KMS-11 (cell line): Measurements from ENCODE around the gene KRT14.

Experiments
- H2AFZ ChIP-seq: fragments of 200-600 bp; sonication (generic); 2 replicates; pipeline ENCODE4 v1.6.1; 2016; ENCODE audit warnings: antibody characterized with exemption, mixed run types, low read depth
- H3K27ac ChIP-seq: fragments of 200-600 bp; sonication (generic); 2 replicates; pipeline ENCODE4 v1.6.1; 2016; ENCODE audit warnings: mild to moderate bottlenecking, mixed run types
- H3K27me3 ChIP-seq: fragments of 200-600 bp; sonication (generic); 2 replicates; pipeline ENCODE4 v1.6.1; 2017; ENCODE audit warnings: mild to moderate bottlenecking, low read depth, mixed run types, moderate library complexity; ENCODE audit not compliant: insufficient read depth
- H3K36me3 ChIP-seq: fragments of 200-600 bp; sonication (generic); 2 replicates; pipeline ENCODE4 v1.6.1; 2017; ENCODE audit warnings: mild to moderate bottlenecking, mixed run types; ENCODE audit not compliant: insufficient read depth
- H3K4me1 ChIP-seq: fragments of 200-600 bp; sonication (generic); 2 replicates; pipeline ENCODE4 v1.6.1; 2016; ENCODE audit warnings: mild to moderate bottlenecking, low read depth, mixed run types; ENCODE audit not compliant: poor library complexity, severe bottlenecking
- H3K4me2 ChIP-seq: fragments of 200-600 bp; sonication (generic); 2 replicates; pipeline ENCODE4 v1.7.0; 2016; ENCODE audit warnings: mild to moderate bottlenecking, mixed run types
- H3K4me3 ChIP-seq: fragments of 200-600 bp; sonication (generic); IDR thresholded peaks from 2 replicates; pipeline ENCODE4 v1.6.1; 2017; ENCODE audit warnings: low read depth, low read length, mixed read lengths; ENCODE audit not compliant: insufficient read depth
- H3K79me2 ChIP-seq: fragments of 200-600 bp; sonication (generic); 2 replicates; pipeline ENCODE4 v1.6.1; 2016; ENCODE audit warnings: low read depth, mixed run types; ENCODE audit not compliant: insufficient read depth
- H3K9ac ChIP-seq: fragments of 200-600 bp; sonication (generic); 2 replicates; pipeline ENCODE4 v1.6.1; 2016; ENCODE audit warnings: mild to moderate bottlenecking, mixed run types
- H4K20me1 ChIP-seq: fragments of 200-600 bp; sonication (generic); 2 replicates; pipeline ENCODE4 v1.6.1; 2016; ENCODE audit warnings: mild to moderate bottlenecking, mixed run types; ENCODE audit not compliant: insufficient read depth
- TF ChIP-seq, protein P1 (sequence below): fragments of 200-600 bp; sonication (generic); conservative IDR thresholded peaks from 2 replicates; pipeline ENCODE4 v1.6.1; 2017; ENCODE audit warnings: low read depth, mild to moderate bottlenecking, antibody characterized with exemption, low read length, moderate library complexity, mixed read lengths

The KRT14 gene

DNA sequence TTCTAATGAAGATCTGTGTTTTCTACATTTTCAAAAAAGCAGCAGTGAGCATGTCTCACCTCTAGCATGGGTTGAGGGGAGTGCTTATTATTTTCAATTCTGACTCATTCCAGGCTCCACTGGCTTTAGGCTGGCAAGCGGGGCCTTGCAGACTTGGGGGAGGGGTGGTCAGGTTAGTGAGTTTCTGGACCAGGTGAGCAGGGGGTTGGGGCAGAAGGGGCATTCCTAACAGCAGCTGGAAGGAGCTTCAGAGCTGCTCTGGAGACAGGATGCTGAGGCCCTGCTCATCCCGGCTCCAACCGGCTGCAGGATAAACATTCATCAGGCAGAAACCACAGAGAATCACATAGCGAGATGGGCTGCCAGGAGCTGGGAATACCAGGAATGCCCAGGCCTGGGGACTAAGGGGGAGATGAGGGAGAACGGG, 48.1 kb downstream of the KRT14 start:
- no peaks in the 10 kb centered on the region for H3K4me1 ChIP-seq

DNA sequence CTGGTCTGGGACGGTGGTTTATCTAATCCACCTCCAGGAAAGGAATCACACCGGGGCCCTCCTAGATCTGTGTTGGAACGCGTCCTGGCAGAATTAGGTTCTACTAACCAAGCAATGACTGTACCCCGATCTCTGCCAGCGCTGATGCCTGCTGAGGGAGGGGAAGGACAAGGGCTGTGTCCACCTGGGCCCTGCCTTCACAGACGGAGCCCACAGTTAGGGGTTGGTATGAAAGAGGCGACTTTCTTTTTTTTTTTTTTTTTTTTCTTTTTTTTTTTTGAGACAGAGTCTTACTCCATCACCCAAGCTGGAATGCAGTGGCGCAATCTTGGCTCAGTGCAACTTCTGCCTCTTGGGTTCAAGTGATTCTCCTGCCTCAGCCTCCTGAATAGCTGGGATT, 48.7 kb downstream of the KRT14 start:
- H4K20me1 ChIP-seq = no peaks in the 10 kb centered on the region
- H2AFZ ChIP-seq = no peak overlapping the region
- no peaks in the 10 kb centered on the region for H3K79me2 ChIP-seq
- H3K27me3 ChIP-seq = no peaks in the 10 kb centered on the region; the same call in 1 of the 2 replicates
- no peak overlapping the region for H3K27ac ChIP-seq
- no peak overlapping the region for H3K4me2 ChIP-seq
- no peak overlapping the region for H3K4me3 ChIP-seq
- TF ChIP-seq, protein P1, sequence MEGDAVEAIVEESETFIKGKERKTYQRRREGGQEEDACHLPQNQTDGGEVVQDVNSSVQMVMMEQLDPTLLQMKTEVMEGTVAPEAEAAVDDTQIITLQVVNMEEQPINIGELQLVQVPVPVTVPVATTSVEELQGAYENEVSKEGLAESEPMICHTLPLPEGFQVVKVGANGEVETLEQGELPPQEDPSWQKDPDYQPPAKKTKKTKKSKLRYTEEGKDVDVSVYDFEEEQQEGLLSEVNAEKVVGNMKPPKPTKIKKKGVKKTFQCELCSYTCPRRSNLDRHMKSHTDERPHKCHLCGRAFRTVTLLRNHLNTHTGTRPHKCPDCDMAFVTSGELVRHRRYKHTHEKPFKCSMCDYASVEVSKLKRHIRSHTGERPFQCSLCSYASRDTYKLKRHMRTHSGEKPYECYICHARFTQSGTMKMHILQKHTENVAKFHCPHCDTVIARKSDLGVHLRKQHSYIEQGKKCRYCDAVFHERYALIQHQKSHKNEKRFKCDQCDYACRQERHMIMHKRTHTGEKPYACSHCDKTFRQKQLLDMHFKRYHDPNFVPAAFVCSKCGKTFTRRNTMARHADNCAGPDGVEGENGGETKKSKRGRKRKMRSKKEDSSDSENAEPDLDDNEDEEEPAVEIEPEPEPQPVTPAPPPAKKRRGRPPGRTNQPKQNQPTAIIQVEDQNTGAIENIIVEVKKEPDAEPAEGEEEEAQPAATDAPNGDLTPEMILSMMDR = no peak
- H3K9ac ChIP-seq = no peak overlapping the region
- H3K4me1 ChIP-seq = no peaks in the 10 kb centered on the region
- no peaks in the 10 kb centered on the region for H3K36me3 ChIP-seq

More for the DNA sequence above, 48.1 kb downstream of the KRT14 start:
- Histone ChIP-seq H2AFZ (no peak overlapping the region), H3K79me2 (no peaks in the 10 kb centered on the region), H3K4me3 (no peak overlapping the region), H3K27me3 (no peaks in the 10 kb centered on the region; the same call in 1 of the 2 replicates), H3K36me3 (no peaks in the 10 kb centered on the region), H3K4me2 (no peak overlapping the region), H3K27ac (no peak overlapping the region), H4K20me1 (no peaks in the 10 kb centered on the region), H3K9ac (no peak overlapping the region)
- TF ChIP-seq, protein P1 = no peak

DNA sequence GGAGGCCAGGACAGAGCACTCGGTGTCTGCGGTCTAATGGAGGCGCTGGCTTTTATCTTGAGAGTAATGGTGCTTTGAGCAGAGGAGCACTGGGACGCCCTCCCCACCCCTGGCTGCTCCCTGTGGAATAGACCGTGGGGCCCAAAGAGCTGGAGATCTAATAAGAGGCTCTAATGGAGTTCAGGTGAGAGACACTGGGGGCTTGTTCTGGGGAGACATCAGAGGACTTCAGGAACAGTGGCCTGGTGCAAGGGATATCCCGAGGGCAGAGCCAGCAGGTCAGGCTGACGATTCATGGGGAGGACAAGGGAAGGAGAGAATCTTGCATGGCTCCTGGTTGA, 49.1 kb downstream of the KRT14 start:
- no peak overlapping the region for H3K4me2 ChIP-seq
- H3K27ac ChIP-seq = no peak overlapping the region
- TF ChIP-seq, protein P1 = no peak
- no peak overlapping the region for H3K4me3 ChIP-seq
- H3K9ac ChIP-seq = no peak overlapping the region
- H3K27me3 ChIP-seq = no peaks in the 10 kb centered on the region; the same call in 1 of the 2 replicates
- no peak overlapping the region for H2AFZ ChIP-seq
- H3K79me2 ChIP-seq = no peaks in the 10 kb centered on the region
- H3K36me3 ChIP-seq = no peaks in the 10 kb centered on the region
- H4K20me1 ChIP-seq = no peaks in the 10 kb centered on the region
- no peaks in the 10 kb centered on the region for H3K4me1 ChIP-seq

DNA sequence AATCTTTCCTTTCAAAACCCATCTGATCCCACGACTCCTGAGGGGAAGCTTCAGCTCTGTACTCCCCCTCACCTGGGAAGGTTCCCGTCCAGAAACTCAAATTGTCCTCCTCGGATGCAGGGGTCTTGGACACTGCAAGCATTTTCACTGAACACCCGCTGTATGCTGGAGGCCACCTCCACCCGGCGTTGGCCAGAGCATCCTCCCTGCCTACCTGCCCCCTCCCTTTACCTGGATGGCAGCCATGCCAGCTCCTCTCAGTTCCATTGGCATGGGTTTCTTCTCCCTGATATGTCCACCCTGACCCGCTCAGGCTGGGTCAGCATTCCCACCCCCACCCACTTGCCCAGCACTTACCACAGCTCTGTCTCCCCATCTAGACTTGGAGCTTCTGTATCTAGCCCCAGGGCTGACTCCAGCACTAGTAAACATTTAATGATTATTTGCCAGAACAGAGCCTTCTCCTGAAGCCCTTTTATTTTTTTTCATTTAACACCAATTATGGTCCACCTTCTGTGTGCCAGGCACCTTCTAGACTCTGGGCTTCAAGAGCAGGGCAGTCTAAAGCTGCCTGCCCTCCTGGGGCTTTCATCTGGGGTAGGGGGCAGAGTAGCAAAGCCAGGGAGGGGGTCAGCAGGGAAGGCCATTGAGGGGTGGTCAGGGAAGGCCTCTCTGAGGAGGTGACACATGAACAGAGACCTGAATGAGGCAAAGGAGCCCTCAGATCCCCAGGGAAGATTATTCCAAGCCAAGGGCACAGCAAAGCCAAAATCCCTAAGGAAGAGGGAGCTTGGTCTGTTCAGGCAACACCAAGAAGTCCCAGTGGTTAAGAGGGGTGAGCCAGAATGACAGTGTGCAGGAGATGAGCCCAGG, 49.7 kb downstream of the KRT14 start:
- Histone ChIP-seq H3K4me1 (no peaks in the 10 kb centered on the region), H3K9ac (no peak overlapping the region), H3K4me3 (no peak overlapping the region), H3K4me2 (no peak overlapping the region), H3K79me2 (no peaks in the 10 kb centered on the region), H3K27me3 (no peaks in the 10 kb centered on the region; the same call in 1 of the 2 replicates), H2AFZ (no peak overlapping the region), H4K20me1 (no peaks in the 10 kb centered on the region), H3K36me3 (no peaks in the 10 kb centered on the region), H3K27ac (no peak overlapping the region)
- TF ChIP-seq, protein P1 = no peak
